Amniotic stem cell (primary cell): ENCODE data around the gene ZNF740.
A peak's percentile ranks its signal among the peaks of the same experiment; 100 is the strongest.
"Not testable (repeated sequence)": the region's sequence is repeated elsewhere in the genome, so short reads cannot be mapped to it uniquely, and the experiment has no call there.

Experiments
- DNase-seq: peaks from one replicate; lab custom pipeline; 2025; lab: John Stamatoyannopoulos, UW

The ZNF740 gene

GRCh38 chr12:53195516-53196420 lies 15.2 kb downstream of the ZNF740 start:
- no peak for DNase-seq

- DNase-seq, result no peak
These were observed 16.0 kb downstream of the ZNF740 start for GRCh38 chr12:53196486-53196885.

GRCh38 chr12:53197011-53197640 lies 16.6 kb downstream of the ZNF740 start:
- no peak for DNase-seq

GRCh38 chr12:53198486-53199110 lies 18.1 kb downstream of the ZNF740 start:
- DNase-seq, result no peak

- DNase-seq, result no peak
These were observed 19.2 kb downstream of the ZNF740 start for GRCh38 chr12:53199700-53200099.

- no peak for DNase-seq
These were observed 19.6 kb downstream of the ZNF740 start for GRCh38 chr12:53200107-53200457.

- DNase-seq, result no peak
These were observed 20.1 kb downstream of the ZNF740 start for GRCh38 chr12:53200458-53201176.

- DNase-seq, result no peak
These were observed 20.6 kb downstream of the ZNF740 start for GRCh38 chr12:53201177-53201541.

- no peak for DNase-seq
These were observed 21.1 kb downstream of the ZNF740 start for GRCh38 chr12:53201639-53202038.

GRCh38 chr12:53202316-53202715 lies 21.8 kb downstream of the ZNF740 start:
- DNase-seq, result not testable (repeated sequence)

GRCh38 chr12:53204351-53204750 lies 23.8 kb downstream of the ZNF740 start:
- no peak for DNase-seq

GRCh38 chr12:53205747-53206419 lies 25.4 kb downstream of the ZNF740 start:
- peak; percentile 75 for DNase-seq

GRCh38 chr12:53207042-53207441 lies 26.5 kb downstream of the ZNF740 start, which contains the start of gene ITGB7:
Gene ITGB7 (minus strand): TSS chr12:53207251. CDS start chr12:53200443, 6,808 bp downstream.
- no peak for DNase-seq

GRCh38 chr12:53208435-53208834 lies 27.9 kb downstream of the ZNF740 start:
- no peak for DNase-seq

- DNase-seq, result no peak
These were observed 28.4 kb downstream of the ZNF740 start for GRCh38 chr12:53208877-53209463.

GRCh38 chr12:53210843-53211242 lies 30.3 kb downstream of the ZNF740 start:
- DNase-seq, result no peak

- no peak for DNase-seq
These were observed 31.2 kb downstream of the ZNF740 start for GRCh38 chr12:53211476-53212381.

- DNase-seq, result no peak
These were observed 32.4 kb downstream of the ZNF740 start for GRCh38 chr12:53212931-53213330.

- no peak for DNase-seq
These were observed 32.8 kb downstream of the ZNF740 start for GRCh38 chr12:53213348-53213747.

- DNase-seq, result no peak
These were observed 33.7 kb downstream of the ZNF740 start for GRCh38 chr12:53214221-53214620.
